GM12878 (cell line): Measurements from ENCODE around the gene LRP1B. TPM values are rescaled to one million over a fixed set of nuclear protein-coding genes. Genes with fewer than 3 reads are reported as not detected.

Experiments
- ATF7 ChIP-seq: fragments of 450-650 bp; IDR thresholded peaks from 2 replicates; pipeline ENCODE4 v1.6.1; 2016; ENCODE audit warnings: low read depth, mild to moderate bottlenecking
- CHD2 ChIP-seq: IDR thresholded peaks from 2 replicates; pipeline ENCODE4 v1.6.1; 2011; ENCODE audit warnings: low read depth, low read length, improper control_type of control experiment, borderline replicate concordance
- PAX8 ChIP-seq: fragments of 450-650 bp; IDR thresholded peaks from 2 replicates; pipeline ENCODE4 v1.6.1; 2017; ENCODE audit warnings: mild to moderate bottlenecking, moderate library complexity
- RCOR1 ChIP-seq: conservative IDR thresholded peaks from 2 replicates; pipeline ENCODE4 v1.6.1; 2012; ENCODE audit warnings: low read depth, low read length, improper control_type of control experiment
- SPI1 ChIP-seq: IDR thresholded peaks from 2 replicates; pipeline ENCODE4 v1.6.1; 2011; ENCODE audit warnings: low read depth, mild to moderate bottlenecking, low read length, moderate library complexity, borderline replicate concordance; ENCODE audit not compliant: insufficient read depth
- SRF ChIP-seq, 2 experiments: IDR thresholded peaks; 2 replicates each; pipeline ENCODE4 v1.6.1; 2011; ENCODE audit warnings: low read depth in 2 of 2, low read length in 2 of 2, mild to moderate bottlenecking in 1 of 2, moderate library complexity in 1 of 2
- STAT3 ChIP-seq: IDR thresholded peaks from 2 replicates; pipeline ENCODE4 v1.6.1; 2011; ENCODE audit warnings: low read depth, low read length, improper control_type of control experiment
- ZNF622 ChIP-seq: fragments of 450-650 bp; IDR thresholded peaks from 2 replicates; pipeline ENCODE4 v1.6.1; 2017; ENCODE audit warnings: mild to moderate bottlenecking, inconsistent platforms
- polyA plus RNA-seq, 11 experiments: library from polyadenylated mRNA; depleted of rRNA in 4 of 11; unstranded in 6 of 11; stranded (reverse) in 5 of 11; fragments of >200 nt; fragmentation: Nextera tagmentation in 4 of 11; fragmentation: Illumina TruSeq in 1 of 11; extraction: Ambion mirVana in 4 of 11; extraction: Trizol in 1 of 11; gene quantifications; 1 replicate in 1 of 11; 2 replicates in 10 of 11; pipeline versions ENCODE4 v1.2.1 to v1.2.3, GENCODE V29; 2011 to 2016; ENCODE audit warnings: inconsistent platforms in 2 of 11, missing spikeins in 2 of 11, low read depth in 1 of 11
- total RNA-seq, 4 experiments: library from RNA; depleted of rRNA in 3 of 4; stranded (reverse); fragments of >200 nt in 3 of 4; fragmentation: Illumina TruSeq in 1 of 4; extraction: Trizol in 1 of 4; gene quantifications; 2 replicates each; pipeline versions ENCODE4 v1.2.1 to v1.2.3, GENCODE V29; 2013 to 2021
- TF ChIP-seq, protein P1 (sequence below): IDR thresholded peaks from 2 replicates; pipeline ENCODE4 v1.6.1; 2011; ENCODE audit warnings: borderline replicate concordance, low read depth, mild to moderate bottlenecking, moderate library complexity, low read length; ENCODE audit not compliant: insufficient read depth, poor library complexity, severe bottlenecking
- TF ChIP-seq, protein P2 (sequence below): IDR thresholded peaks from 2 replicates; pipeline ENCODE4 v1.6.1; 2012; ENCODE audit warnings: low read depth, low read length, improper control_type of control experiment
- TF ChIP-seq, protein P3 (sequence below): fragments of 450-650 bp; IDR thresholded peaks from 2 replicates; pipeline ENCODE4 v1.6.1; 2018; ENCODE audit warnings: mild to moderate bottlenecking, low read depth, moderate library complexity; ENCODE audit not compliant: partially characterized antibody
- TF ChIP-seq, protein P4 (sequence below): fragments of 450-650 bp; conservative IDR thresholded peaks from 2 replicates; pipeline ENCODE4 v1.6.1; 2017; ENCODE audit warnings: mild to moderate bottlenecking, moderate library complexity

The LRP1B gene
- total and polyA plus RNA-seq, 10 of the 15 experiments (the other 5 are each of a cell fraction or from before 2014, with no cell fraction given), result under 0.01 to 0.06 (median 0.03) TPM; not detected in 5

DNA sequence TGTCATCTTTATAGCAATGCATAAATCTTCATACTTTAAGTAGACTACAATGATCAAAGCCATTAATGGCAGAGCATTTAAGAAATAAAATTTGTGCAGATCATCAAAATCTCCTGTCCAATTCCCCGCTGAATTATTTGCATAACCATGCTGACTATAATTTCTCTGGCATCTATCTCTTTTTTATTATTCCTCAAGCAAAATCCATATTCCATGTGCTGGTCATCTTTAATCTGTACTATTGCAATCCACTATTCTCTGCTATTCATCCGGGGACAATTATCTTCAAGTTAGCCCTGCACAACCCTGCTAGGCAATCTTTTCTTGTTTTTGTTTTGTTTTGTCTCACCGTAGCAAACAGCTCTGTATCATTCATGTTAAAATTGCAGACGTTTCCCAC lies 1881.0 kb downstream of the LRP1B start (continued):
- TF ChIP-seq, protein P1, sequence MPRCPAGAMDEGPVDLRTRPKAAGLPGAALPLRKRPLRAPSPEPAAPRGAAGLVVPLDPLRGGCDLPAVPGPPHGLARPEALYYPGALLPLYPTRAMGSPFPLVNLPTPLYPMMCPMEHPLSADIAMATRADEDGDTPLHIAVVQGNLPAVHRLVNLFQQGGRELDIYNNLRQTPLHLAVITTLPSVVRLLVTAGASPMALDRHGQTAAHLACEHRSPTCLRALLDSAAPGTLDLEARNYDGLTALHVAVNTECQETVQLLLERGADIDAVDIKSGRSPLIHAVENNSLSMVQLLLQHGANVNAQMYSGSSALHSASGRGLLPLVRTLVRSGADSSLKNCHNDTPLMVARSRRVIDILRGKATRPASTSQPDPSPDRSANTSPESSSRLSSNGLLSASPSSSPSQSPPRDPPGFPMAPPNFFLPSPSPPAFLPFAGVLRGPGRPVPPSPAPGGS, result no peak
- TF ChIP-seq SPI1, result no peak
- TF ChIP-seq, protein P2, sequence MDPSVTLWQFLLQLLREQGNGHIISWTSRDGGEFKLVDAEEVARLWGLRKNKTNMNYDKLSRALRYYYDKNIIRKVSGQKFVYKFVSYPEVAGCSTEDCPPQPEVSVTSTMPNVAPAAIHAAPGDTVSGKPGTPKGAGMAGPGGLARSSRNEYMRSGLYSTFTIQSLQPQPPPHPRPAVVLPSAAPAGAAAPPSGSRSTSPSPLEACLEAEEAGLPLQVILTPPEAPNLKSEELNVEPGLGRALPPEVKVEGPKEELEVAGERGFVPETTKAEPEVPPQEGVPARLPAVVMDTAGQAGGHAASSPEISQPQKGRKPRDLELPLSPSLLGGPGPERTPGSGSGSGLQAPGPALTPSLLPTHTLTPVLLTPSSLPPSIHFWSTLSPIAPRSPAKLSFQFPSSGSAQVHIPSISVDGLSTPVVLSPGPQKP, result no peak
- TF ChIP-seq RCOR1, result no peak
- no peak for TF ChIP-seq CHD2
- no peak for TF ChIP-seq STAT3
- TF ChIP-seq, protein P3, sequence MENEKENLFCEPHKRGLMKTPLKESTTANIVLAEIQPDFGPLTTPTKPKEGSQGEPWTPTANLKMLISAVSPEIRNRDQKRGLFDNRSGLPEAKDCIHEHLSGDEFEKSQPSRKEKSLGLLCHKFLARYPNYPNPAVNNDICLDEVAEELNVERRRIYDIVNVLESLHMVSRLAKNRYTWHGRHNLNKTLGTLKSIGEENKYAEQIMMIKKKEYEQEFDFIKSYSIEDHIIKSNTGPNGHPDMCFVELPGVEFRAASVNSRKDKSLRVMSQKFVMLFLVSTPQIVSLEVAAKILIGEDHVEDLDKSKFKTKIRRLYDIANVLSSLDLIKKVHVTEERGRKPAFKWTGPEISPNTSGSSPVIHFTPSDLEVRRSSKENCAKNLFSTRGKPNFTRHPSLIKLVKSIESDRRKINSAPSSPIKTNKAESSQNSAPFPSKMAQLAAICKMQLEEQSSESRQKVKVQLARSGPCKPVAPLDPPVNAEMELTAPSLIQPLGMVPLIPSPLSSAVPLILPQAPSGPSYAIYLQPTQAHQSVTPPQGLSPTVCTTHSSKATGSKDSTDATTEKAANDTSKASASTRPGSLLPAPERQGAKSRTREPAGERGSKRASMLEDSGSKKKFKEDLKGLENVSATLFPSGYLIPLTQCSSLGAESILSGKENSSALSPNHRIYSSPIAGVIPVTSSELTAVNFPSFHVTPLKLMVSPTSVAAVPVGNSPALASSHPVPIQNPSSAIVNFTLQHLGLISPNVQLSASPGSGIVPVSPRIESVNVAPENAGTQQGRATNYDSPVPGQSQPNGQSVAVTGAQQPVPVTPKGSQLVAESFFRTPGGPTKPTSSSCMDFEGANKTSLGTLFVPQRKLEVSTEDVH, result no peak
- no peak for TF ChIP-seq ZNF622
- TF ChIP-seq PAX8, result no peak
- no peak for TF ChIP-seq SRF (IDR thresholded peaks at IDR 0.05; ENCODE audit: low read depth in 2 of 2, low read length in 2 of 2)
- TF ChIP-seq, protein P4, sequence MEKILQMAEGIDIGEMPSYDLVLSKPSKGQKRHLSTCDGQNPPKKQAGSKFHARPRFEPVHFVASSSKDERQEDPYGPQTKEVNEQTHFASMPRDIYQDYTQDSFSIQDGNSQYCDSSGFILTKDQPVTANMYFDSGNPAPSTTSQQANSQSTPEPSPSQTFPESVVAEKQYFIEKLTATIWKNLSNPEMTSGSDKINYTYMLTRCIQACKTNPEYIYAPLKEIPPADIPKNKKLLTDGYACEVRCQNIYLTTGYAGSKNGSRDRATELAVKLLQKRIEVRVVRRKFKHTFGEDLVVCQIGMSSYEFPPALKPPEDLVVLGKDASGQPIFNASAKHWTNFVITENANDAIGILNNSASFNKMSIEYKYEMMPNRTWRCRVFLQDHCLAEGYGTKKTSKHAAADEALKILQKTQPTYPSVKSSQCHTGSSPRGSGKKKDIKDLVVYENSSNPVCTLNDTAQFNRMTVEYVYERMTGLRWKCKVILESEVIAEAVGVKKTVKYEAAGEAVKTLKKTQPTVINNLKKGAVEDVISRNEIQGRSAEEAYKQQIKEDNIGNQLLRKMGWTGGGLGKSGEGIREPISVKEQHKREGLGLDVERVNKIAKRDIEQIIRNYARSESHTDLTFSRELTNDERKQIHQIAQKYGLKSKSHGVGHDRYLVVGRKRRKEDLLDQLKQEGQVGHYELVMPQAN, result no peak
- TF ChIP-seq ATF7, result no peak
